HEK293 (cell line): ENCODE data around the gene PTGES2.

Experiments
- GLIS1 ChIP-seq: fragments of 450-650 bp; formaldehyde crosslinking; IDR thresholded peaks from 2 replicates; pipeline ENCODE4 v1.5.1; 2016; ENCODE audit warnings: missing biosample characterization, missing genetic modification characterization
- IKZF3 ChIP-seq: fragments of 450-650 bp; IDR thresholded peaks from 2 replicates; pipeline ENCODE4 v1.5.0; 2018; ENCODE audit warnings: missing biosample characterization, mild to moderate bottlenecking, missing genetic modification characterization, moderate library complexity
- INSM2 ChIP-seq: fragments of 450-650 bp; formaldehyde crosslinking; IDR thresholded peaks from 2 replicates; pipeline ENCODE4 v1.5.1; 2016; ENCODE audit warnings: missing biosample characterization, missing genetic modification characterization
- KLF9 ChIP-seq: fragments of 450-650 bp; formaldehyde crosslinking; IDR thresholded peaks from 2 replicates; pipeline ENCODE4 v1.5.1; 2016; ENCODE audit warnings: missing biosample characterization, missing genetic modification characterization, low read depth
- OVOL3 ChIP-seq: fragments of 450-650 bp; formaldehyde crosslinking; IDR thresholded peaks from 2 replicates; pipeline ENCODE4 v1.5.1; 2016; ENCODE audit warnings: missing biosample characterization, missing genetic modification characterization
- PRDM4 ChIP-seq: fragments of 450-650 bp; formaldehyde crosslinking; IDR thresholded peaks from 2 replicates; pipeline ENCODE4 v1.5.1; 2017; ENCODE audit warnings: missing biosample characterization, missing genetic modification characterization
- REPIN1 ChIP-seq: fragments of 450-650 bp; formaldehyde crosslinking; IDR thresholded peaks from 2 replicates; pipeline ENCODE4 v1.5.1; 2017; ENCODE audit warnings: missing biosample characterization, missing genetic modification characterization, low read depth
- ZBTB7A ChIP-seq: fragments of 450-650 bp; formaldehyde crosslinking; IDR thresholded peaks from 2 replicates; pipeline ENCODE4 v1.5.1; 2016; ENCODE audit warnings: low read depth, missing biosample characterization, missing genetic modification characterization
- ZEB2 ChIP-seq: fragments of 450-650 bp; formaldehyde crosslinking; IDR thresholded peaks from 2 replicates; pipeline ENCODE4 v1.5.1; 2016; ENCODE audit warnings: missing biosample characterization, missing genetic modification characterization
- ZNF132 ChIP-seq: fragments of 450-650 bp; formaldehyde crosslinking; IDR thresholded peaks from 2 replicates; pipeline ENCODE4 v1.5.1; 2017; ENCODE audit warnings: missing biosample characterization, missing genetic modification characterization, borderline replicate concordance
- ZNF155 ChIP-seq: fragments of 450-650 bp; formaldehyde crosslinking; IDR thresholded peaks from 2 replicates; pipeline ENCODE4 v1.5.1; 2016; ENCODE audit warnings: missing biosample characterization, missing genetic modification characterization
- ZNF266 ChIP-seq: fragments of 450-650 bp; formaldehyde crosslinking; IDR thresholded peaks from 2 replicates; pipeline ENCODE4 v1.5.1; 2016; ENCODE audit warnings: missing biosample characterization, missing genetic modification characterization, low read depth
- ZNF280C ChIP-seq: fragments of 450-650 bp; formaldehyde crosslinking; IDR thresholded peaks from 2 replicates; pipeline ENCODE4 v1.5.1; 2016; ENCODE audit warnings: missing biosample characterization, missing genetic modification characterization
- ZNF510 ChIP-seq: fragments of 450-650 bp; formaldehyde crosslinking; IDR thresholded peaks from 2 replicates; pipeline ENCODE4 v1.5.1; 2018; ENCODE audit warnings: mild to moderate bottlenecking, missing genetic modification characterization, missing biosample characterization; ENCODE audit not compliant: insufficient replicate concordance
- ZNF548 ChIP-seq: fragments of 450-650 bp; formaldehyde crosslinking; IDR thresholded peaks from 2 replicates; pipeline ENCODE4 v1.5.1; 2016; ENCODE audit warnings: missing biosample characterization, missing genetic modification characterization
- ZNF558 ChIP-seq: fragments of 450-650 bp; formaldehyde crosslinking; IDR thresholded peaks from 2 replicates; pipeline ENCODE4 v1.5.1; 2016; ENCODE audit warnings: missing biosample characterization, missing genetic modification characterization
- ZNF561 ChIP-seq: fragments of 450-650 bp; IDR thresholded peaks from 2 replicates; pipeline ENCODE4 v1.5.1; 2018; ENCODE audit warnings: missing biosample characterization, missing genetic modification characterization, borderline replicate concordance
- ZNF629 ChIP-seq: fragments of 450-650 bp; formaldehyde crosslinking; IDR thresholded peaks from 2 replicates; pipeline ENCODE4 v1.5.1; 2017; ENCODE audit warnings: missing biosample characterization, missing genetic modification characterization
- ZNF654 ChIP-seq: fragments of 450-650 bp; formaldehyde crosslinking; IDR thresholded peaks from 2 replicates; pipeline ENCODE4 v1.5.1; 2016; ENCODE audit warnings: low read depth, missing biosample characterization, missing genetic modification characterization
- ZNF664 ChIP-seq: fragments of 450-650 bp; formaldehyde crosslinking; IDR thresholded peaks from 2 replicates; pipeline ENCODE4 v1.5.1; 2016; ENCODE audit warnings: missing biosample characterization, missing genetic modification characterization
- ZNF76 ChIP-seq: fragments of 450-650 bp; formaldehyde crosslinking; IDR thresholded peaks from 2 replicates; pipeline ENCODE4; 2016; ENCODE audit warnings: low read depth, missing biosample characterization, missing genetic modification characterization, borderline replicate concordance
- ZNF768 ChIP-seq: fragments of 450-650 bp; formaldehyde crosslinking; IDR thresholded peaks from 2 replicates; pipeline ENCODE4 v1.5.1; 2018; ENCODE audit warnings: missing biosample characterization, mild to moderate bottlenecking, missing genetic modification characterization
- ZSCAN5A ChIP-seq: fragments of 450-650 bp; formaldehyde crosslinking; IDR thresholded peaks from 2 replicates; pipeline ENCODE4 v1.5.1; 2016; ENCODE audit warnings: missing biosample characterization, missing genetic modification characterization
- TF ChIP-seq, protein P1 (sequence below): fragments of 450-650 bp; formaldehyde crosslinking; IDR thresholded peaks from 2 replicates; pipeline ENCODE4 v1.5.1; 2016; ENCODE audit warnings: missing biosample characterization, missing genetic modification characterization
- TF ChIP-seq, protein P2 (sequence below): fragments of 450-650 bp; formaldehyde crosslinking; IDR thresholded peaks from 2 replicates; pipeline ENCODE4 v1.5.1; 2016; ENCODE audit warnings: missing biosample characterization, missing genetic modification characterization, low read depth
- TF ChIP-seq, protein P3 (sequence below): fragments of 450-650 bp; formaldehyde crosslinking; IDR thresholded peaks from 2 replicates; pipeline ENCODE4 v1.5.1; 2016; ENCODE audit warnings: missing biosample characterization, missing genetic modification characterization

Gene PTGES2

DNA sequence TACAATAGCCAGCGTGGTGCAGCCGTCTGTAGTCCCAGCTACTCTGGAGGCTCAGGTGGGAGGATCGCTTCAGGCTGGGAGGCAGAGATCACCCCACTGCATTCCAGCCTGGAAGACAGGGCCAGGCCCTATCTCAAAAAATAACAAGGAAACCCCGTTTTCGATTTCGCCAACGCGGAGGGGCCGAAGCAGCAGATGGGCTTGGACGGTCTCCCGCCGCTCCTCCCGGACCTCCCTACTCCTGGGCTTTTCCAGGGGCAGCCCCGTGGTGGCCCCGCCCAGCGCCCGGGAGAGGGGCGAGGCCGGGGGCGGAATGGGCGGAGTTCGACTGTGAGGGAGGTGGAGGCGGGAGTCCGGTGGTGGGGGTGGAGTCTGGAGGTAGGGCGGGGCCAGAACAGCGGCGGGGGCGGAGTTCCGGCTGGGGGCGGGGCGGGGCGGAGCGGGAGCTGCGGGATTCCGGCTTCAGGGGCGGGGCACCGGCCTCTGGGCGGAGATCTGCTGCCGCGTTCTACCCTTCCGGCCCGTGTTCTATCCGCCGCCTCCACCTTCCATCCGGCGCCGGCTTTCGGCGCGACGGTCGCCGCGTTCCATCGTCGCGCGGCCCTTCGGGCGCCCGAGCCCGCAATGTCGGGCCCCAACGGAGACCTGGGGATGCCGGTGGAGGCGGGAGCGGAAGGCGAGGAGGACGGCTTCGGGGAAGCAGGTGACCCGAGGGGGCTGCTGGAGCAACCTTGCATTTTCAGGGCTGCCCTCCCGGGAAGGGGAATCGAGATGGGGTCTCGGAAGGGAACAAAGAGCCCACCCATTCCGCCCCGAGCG, 32.5 kb upstream of the PTGES2 start, which contains the start of gene BBLN (continued):
- TF ChIP-seq GLIS1 (tag by site-specific recombination): peak; percentile 71
- TF ChIP-seq, protein P1, sequence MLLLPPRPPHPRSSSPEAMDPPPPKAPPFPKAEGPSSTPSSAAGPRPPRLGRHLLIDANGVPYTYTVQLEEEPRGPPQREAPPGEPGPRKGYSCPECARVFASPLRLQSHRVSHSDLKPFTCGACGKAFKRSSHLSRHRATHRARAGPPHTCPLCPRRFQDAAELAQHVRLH (tag by site-specific recombination): no peak
- TF ChIP-seq, protein P2, sequence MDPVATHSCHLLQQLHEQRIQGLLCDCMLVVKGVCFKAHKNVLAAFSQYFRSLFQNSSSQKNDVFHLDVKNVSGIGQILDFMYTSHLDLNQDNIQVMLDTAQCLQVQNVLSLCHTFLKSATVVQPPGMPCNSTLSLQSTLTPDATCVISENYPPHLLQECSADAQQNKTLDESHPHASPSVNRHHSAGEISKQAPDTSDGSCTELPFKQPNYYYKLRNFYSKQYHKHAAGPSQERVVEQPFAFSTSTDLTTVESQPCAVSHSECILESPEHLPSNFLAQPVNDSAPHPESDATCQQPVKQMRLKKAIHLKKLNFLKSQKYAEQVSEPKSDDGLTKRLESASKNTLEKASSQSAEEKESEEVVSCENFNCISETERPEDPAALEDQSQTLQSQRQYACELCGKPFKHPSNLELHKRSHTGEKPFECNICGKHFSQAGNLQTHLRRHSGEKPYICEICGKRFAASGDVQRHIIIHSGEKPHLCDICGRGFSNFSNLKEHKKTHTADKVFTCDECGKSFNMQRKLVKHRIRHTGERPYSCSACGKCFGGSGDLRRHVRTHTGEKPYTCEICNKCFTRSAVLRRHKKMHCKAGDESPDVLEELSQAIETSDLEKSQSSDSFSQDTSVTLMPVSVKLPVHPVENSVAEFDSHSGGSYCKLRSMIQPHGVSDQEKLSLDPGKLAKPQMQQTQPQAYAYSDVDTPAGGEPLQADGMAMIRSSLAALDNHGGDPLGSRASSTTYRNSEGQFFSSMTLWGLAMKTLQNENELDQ (tag by site-specific recombination): no peak
- TF ChIP-seq ZNF654 (tag by site-specific recombination): no peak
- no peak for TF ChIP-seq OVOL3
- TF ChIP-seq ZNF76: peak; percentile 36; the same call in 1 of the 2 replicates
- TF ChIP-seq ZNF558 (tag by site-specific recombination): no peak
- no peak for TF ChIP-seq INSM2 (tag by site-specific recombination)
- TF ChIP-seq ZNF768: no peak
- no peak for TF ChIP-seq REPIN1
- no peak for TF ChIP-seq ZSCAN5A
- no peak for TF ChIP-seq ZNF548 (tag by site-specific recombination)
- no peak for TF ChIP-seq ZNF280C (tag by site-specific recombination)
- no peak for TF ChIP-seq ZNF510 (tag by site-specific recombination)
- TF ChIP-seq ZNF629: 0 out of 2 replicates have a peak, but pooled peaks have one; percentile 19
- no peak for TF ChIP-seq ZNF664 (tag by site-specific recombination)
- TF ChIP-seq IKZF3 (tag by site-specific recombination): peak; percentile 98
- no peak for TF ChIP-seq ZNF155 (tag by site-specific recombination)
- TF ChIP-seq ZNF561 (tag by site-specific recombination): 0 out of 2 replicates have a peak, but pooled peaks have one; percentile 17
- TF ChIP-seq ZEB2: peak; percentile 42; the same call in 1 of the 2 replicates
- TF ChIP-seq ZNF132 (tag by site-specific recombination): no peak
- no peak for TF ChIP-seq ZBTB7A (tag by site-specific recombination)
- no peak for TF ChIP-seq ZNF266 (tag by site-specific recombination)
- peak; percentile 84 for TF ChIP-seq KLF9
- TF ChIP-seq, protein P3, sequence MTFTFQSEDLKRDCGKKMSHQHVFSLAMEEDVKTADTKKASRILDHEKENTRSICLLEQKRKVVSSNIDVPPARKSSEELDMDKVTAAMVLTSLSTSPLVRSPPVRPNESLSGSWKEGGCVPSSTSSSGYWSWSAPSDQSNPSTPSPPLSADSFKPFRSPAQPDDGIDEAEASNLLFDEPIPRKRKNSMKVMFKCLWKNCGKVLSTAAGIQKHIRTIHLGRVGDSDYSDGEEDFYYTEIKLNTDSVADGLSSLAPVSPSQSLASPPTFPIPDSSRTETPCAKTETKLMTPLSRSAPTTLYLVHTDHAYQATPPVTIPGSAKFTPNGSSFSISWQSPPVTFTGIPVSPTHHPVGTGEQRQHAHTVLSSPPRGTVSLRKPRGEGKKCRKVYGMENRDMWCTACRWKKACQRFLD (tag by site-specific recombination): no peak
- no peak for TF ChIP-seq PRDM4 (tag by site-specific recombination)
